GM12892 (cell line): ENCODE data around the gene CLNK.

ENCODE experiments used
- POLR2A ChIP-seq: IDR thresholded peaks from 2 replicates; pipeline ENCODE4 v1.6.1; 2011; ENCODE audit warnings: low read depth, low read length, control low read depth
- POLR2AphosphoS5 ChIP-seq: IDR thresholded peaks from 2 replicates; pipeline ENCODE4 v1.6.1; 2011; ENCODE audit warnings: low read depth, low read length, control low read depth

DNA sequence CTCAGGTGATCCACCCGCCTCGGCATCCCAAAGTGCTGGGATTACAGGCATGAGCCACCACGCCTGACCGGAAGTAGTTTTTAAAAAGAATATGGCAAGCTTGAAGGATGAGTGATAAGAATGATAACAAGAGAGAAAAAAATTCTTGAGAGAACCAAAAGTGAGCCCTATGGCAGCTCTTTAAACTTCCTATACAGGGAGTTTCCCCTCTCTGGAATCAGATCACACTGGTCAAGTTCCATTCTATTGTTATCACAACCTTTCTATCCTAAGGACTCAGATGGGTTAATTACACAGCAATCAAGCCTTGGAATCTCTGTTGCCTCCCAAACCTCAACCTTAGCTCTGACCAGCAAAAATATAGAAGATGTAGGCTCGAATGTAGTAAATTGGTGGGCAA lies 193.6 kb downstream of the CLNK start:
- TF ChIP-seq POLR2AphosphoS5 (no peak), POLR2A (no peak)
